HEK293 (cell line): ENCODE results near the gene LRPPRC.
A peak's percentile ranks its signal among the peaks of the same experiment; 100 is the strongest.

Source experiments
- CTCF ChIA-PET: fragments of 350-600 bp; formaldehyde crosslinking; extraction: SDS; loops from one replicate; lab custom pipeline; 2021; ENCODE audit warnings: antibody characterized with exemption; lab: Yijun Ruan, JAX
- POLR2A ChIA-PET: fragments of 300-600 bp; formaldehyde crosslinking; extraction: SDS; loops from one replicate; lab custom pipeline; 2020; ENCODE audit warnings: antibody characterized with exemption, inconsistent platforms; lab: Yijun Ruan, JAX
- H3K27ac ChIP-seq: fragments of 200-500 bp; sonication (Bioruptor generic); 2 replicates; pipeline ENCODE4 v1.5.1; 2014; ENCODE audit warnings: low read depth, low read length, control low read depth, inconsistent platforms; ENCODE audit errors: extremely low read depth
- H3K36me3 ChIP-seq, 2 experiments: fragments of 200-500 bp in 1 of 2; sonication (Bioruptor generic) in 1 of 2; 1 replicate in 1 of 2; 2 replicates in 1 of 2; pipeline ENCODE4 v1.5.1; 2014 to 2017; ENCODE audit warnings: inconsistent platforms in 2 of 2, low read length in 2 of 2; ENCODE audit not compliant: control insufficient read depth in 2 of 2, insufficient read depth in 1 of 2
- H3K4me1 ChIP-seq: fragments of 200-500 bp; sonication (Bioruptor generic); 2 replicates; pipeline ENCODE4 v1.5.1; 2014; ENCODE audit warnings: mild to moderate bottlenecking, low read length, inconsistent platforms; ENCODE audit not compliant: control insufficient read depth, insufficient read depth
- H3K4me3 ChIP-seq: 2 replicates; pipeline ENCODE4 v1.5.1; 2011; ENCODE audit warnings: low read depth, mild to moderate bottlenecking, control low read depth, low read length, moderate library complexity
- H3K9me3 ChIP-seq: fragments of 200-500 bp; sonication (Bioruptor generic); 2 replicates; pipeline ENCODE4 v1.5.1; 2014; ENCODE audit warnings: low read depth, low read length, inconsistent platforms; ENCODE audit not compliant: control insufficient read depth, insufficient read depth
- HOXA7 ChIP-seq: sonication (generic); formaldehyde crosslinking; IDR thresholded peaks from 2 replicates; pipeline ENCODE4 v1.8.1; 2022; ENCODE audit warnings: missing genetic modification reagents, borderline replicate concordance
- RBAK ChIP-seq: fragments of 450-650 bp; formaldehyde crosslinking; IDR thresholded peaks from 2 replicates; pipeline ENCODE4 v1.5.1; 2016; ENCODE audit warnings: missing biosample characterization, missing genetic modification characterization
- ZBTB49 ChIP-seq: fragments of 450-650 bp; formaldehyde crosslinking; IDR thresholded peaks from 2 replicates; pipeline ENCODE4 v1.5.1; 2016; ENCODE audit warnings: missing biosample characterization, missing genetic modification characterization, low read depth
- ZBTB7A ChIP-seq: fragments of 450-650 bp; formaldehyde crosslinking; IDR thresholded peaks from 2 replicates; pipeline ENCODE4 v1.5.1; 2016; ENCODE audit warnings: low read depth, missing biosample characterization, missing genetic modification characterization
- ZEB2 ChIP-seq: fragments of 450-650 bp; formaldehyde crosslinking; IDR thresholded peaks from 2 replicates; pipeline ENCODE4 v1.5.1; 2016; ENCODE audit warnings: missing biosample characterization, missing genetic modification characterization
- ZNF140 ChIP-seq: fragments of 450-650 bp; formaldehyde crosslinking; IDR thresholded peaks from 2 replicates; pipeline ENCODE4 v1.5.1; 2016; ENCODE audit warnings: missing biosample characterization, missing genetic modification characterization
- ZNF157 ChIP-seq: fragments of 450-650 bp; formaldehyde crosslinking; IDR thresholded peaks from 2 replicates; pipeline ENCODE4 v1.5.1; 2016; ENCODE audit warnings: missing biosample characterization, missing genetic modification characterization
- ZNF19 ChIP-seq: fragments of 450-650 bp; formaldehyde crosslinking; IDR thresholded peaks from 2 replicates; pipeline ENCODE4; 2016; ENCODE audit warnings: missing biosample characterization, missing genetic modification characterization, low read depth
- ZNF214 ChIP-seq: fragments of 450-650 bp; formaldehyde crosslinking; IDR thresholded peaks from 2 replicates; pipeline ENCODE4 v1.5.1; 2017; ENCODE audit warnings: missing biosample characterization, mild to moderate bottlenecking, missing genetic modification characterization, borderline replicate concordance
- ZNF221 ChIP-seq: fragments of 450-650 bp; formaldehyde crosslinking; IDR thresholded peaks from 2 replicates; pipeline ENCODE4 v1.5.1; 2017; ENCODE audit warnings: missing biosample characterization, missing genetic modification characterization, borderline replicate concordance
- ZNF324 ChIP-seq: fragments of 450-650 bp; formaldehyde crosslinking; IDR thresholded peaks from 2 replicates; pipeline ENCODE4 v1.5.1; 2016; ENCODE audit warnings: missing biosample characterization, missing genetic modification characterization
- ZNF398 ChIP-seq: fragments of 450-650 bp; formaldehyde crosslinking; IDR thresholded peaks from 2 replicates; pipeline ENCODE4 v1.5.1; 2017; ENCODE audit warnings: missing biosample characterization, missing genetic modification characterization
- ZNF501 ChIP-seq: fragments of 450-650 bp; formaldehyde crosslinking; IDR thresholded peaks from 2 replicates; pipeline ENCODE4 v1.5.1; 2016; ENCODE audit warnings: missing biosample characterization, missing genetic modification characterization
- ZNF510 ChIP-seq: fragments of 450-650 bp; formaldehyde crosslinking; IDR thresholded peaks from 2 replicates; pipeline ENCODE4 v1.5.1; 2018; ENCODE audit warnings: mild to moderate bottlenecking, missing genetic modification characterization, missing biosample characterization; ENCODE audit not compliant: insufficient replicate concordance
- ZNF596 ChIP-seq: fragments of 450-650 bp; IDR thresholded peaks from 2 replicates; pipeline ENCODE4 v1.5.0; 2018; ENCODE audit warnings: missing biosample characterization, mild to moderate bottlenecking, missing genetic modification characterization, moderate library complexity
- ZNF654 ChIP-seq: fragments of 450-650 bp; formaldehyde crosslinking; IDR thresholded peaks from 2 replicates; pipeline ENCODE4 v1.5.1; 2016; ENCODE audit warnings: low read depth, missing biosample characterization, missing genetic modification characterization
- ZNF701 ChIP-seq: fragments of 450-650 bp; formaldehyde crosslinking; IDR thresholded peaks from 2 replicates; pipeline ENCODE4 v1.5.1; 2016; ENCODE audit warnings: missing biosample characterization, missing genetic modification characterization
- ZNF768 ChIP-seq: fragments of 450-650 bp; formaldehyde crosslinking; IDR thresholded peaks from 2 replicates; pipeline ENCODE4 v1.5.1; 2018; ENCODE audit warnings: missing biosample characterization, mild to moderate bottlenecking, missing genetic modification characterization
- ZSCAN16 ChIP-seq: fragments of 450-650 bp; formaldehyde crosslinking; IDR thresholded peaks from 2 replicates; pipeline ENCODE4 v1.5.1; 2016; ENCODE audit warnings: missing biosample characterization, missing genetic modification characterization
- ZSCAN30 ChIP-seq: fragments of 450-650 bp; IDR thresholded peaks from 2 replicates; pipeline ENCODE4 v1.5.1; 2018; ENCODE audit warnings: missing biosample characterization, mild to moderate bottlenecking, missing genetic modification characterization, moderate library complexity
- TF ChIP-seq, protein P1 (sequence below): fragments of 450-650 bp; formaldehyde crosslinking; IDR thresholded peaks from 2 replicates; pipeline ENCODE4 v1.5.1; 2017; ENCODE audit warnings: missing biosample characterization, missing genetic modification characterization

The LRPPRC gene

DNA sequence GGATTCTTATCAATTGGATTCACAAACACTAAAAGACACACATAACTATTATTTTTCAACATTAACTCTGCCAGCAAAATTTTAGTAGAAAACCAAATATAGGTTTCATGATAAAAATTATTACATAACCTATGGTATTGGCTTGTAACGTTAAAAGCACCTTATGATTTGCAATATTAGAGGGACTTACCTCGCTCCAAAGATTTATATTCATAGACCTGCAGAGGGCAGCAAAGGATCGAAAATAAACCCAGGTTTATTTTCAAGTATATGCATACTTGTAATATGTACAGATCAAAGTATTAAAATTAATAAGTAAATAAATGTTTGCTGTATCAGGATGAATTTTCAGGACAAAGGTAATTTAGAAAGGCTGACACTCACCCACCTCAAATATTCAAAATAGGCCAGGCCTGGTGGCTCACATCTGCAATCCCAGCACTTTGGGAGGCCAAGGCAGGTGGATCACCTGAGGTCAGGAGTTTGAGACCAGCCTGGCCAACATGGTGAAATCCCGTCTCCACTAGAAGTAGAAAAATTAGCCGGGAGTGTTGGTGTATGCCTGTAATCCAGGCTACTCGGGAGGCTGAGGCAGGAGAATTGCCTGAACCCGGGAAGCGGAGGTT lies 45.3 kb downstream of the LRPPRC start:
- ChIA-PET CTCF (interaction anchor here (0.6 to 1.9 kb wide), 8 partner anchors 8 to 97 kb away, joined by 3 to 9 read pairs (median 4); no protein-coding TSS in a partner anchor), POLR2A (no interaction called here)
- TF ChIP-seq ZNF654 (tag by site-specific recombination): peak; percentile 41; the same call in 1 of the 2 replicates
- TF ChIP-seq, protein P1, sequence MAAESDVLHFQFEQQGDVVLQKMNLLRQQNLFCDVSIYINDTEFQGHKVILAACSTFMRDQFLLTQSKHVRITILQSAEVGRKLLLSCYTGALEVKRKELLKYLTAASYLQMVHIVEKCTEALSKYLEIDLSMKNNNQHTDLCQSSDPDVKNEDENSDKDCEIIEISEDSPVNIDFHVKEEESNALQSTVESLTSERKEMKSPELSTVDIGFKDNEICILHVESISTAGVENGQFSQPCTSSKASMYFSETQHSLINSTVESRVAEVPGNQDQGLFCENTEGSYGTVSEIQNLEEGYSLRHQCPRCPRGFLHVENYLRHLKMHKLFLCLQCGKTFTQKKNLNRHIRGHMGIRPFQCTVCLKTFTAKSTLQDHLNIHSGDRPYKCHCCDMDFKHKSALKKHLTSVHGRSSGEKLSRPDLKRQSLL (tag by site-specific recombination): no peak
- Histone ChIP-seq H3K36me3 (peaks cover 67 to 92% of the 10 kb centered on the region in 2 experiments), H3K4me3 (no peak overlapping the region), H3K4me1 (no peaks in the 10 kb centered on the region), H3K9me3 (no peaks in the 10 kb centered on the region), H3K27ac (no peak overlapping the region)

- Histone ChIP-seq H3K4me3 (no peak overlapping the region), H3K4me1 (no peaks in the 10 kb centered on the region), H3K9me3 (no peaks in the 10 kb centered on the region), H3K27ac (no peak overlapping the region), H3K36me3 (peaks cover 68 to 88% of the 10 kb centered on the region in 2 experiments)
- TF ChIP-seq ZNF596 (tag by site-specific recombination): no peak
- TF ChIP-seq ZNF768 (tag by site-specific recombination): no peak
- TF ChIP-seq ZEB2 (tag by site-specific recombination): no peak
- no peak for TF ChIP-seq ZSCAN16 (tag by site-specific recombination)
- TF ChIP-seq ZNF221 (tag by site-specific recombination): no peak
- no peak for TF ChIP-seq ZNF324 (tag by site-specific recombination)
- no peak for TF ChIP-seq ZNF510
- TF ChIP-seq ZBTB7A (tag by site-specific recombination): no peak
- no peak for TF ChIP-seq ZNF19 (tag by site-specific recombination)
- TF ChIP-seq HOXA7: no peak
- TF ChIP-seq ZSCAN30 (tag by site-specific recombination): no peak
- no peak for TF ChIP-seq ZBTB49 (tag by site-specific recombination)
- no peak for TF ChIP-seq ZNF501 (tag by site-specific recombination)
- TF ChIP-seq RBAK (tag by site-specific recombination): no peak
- no peak for TF ChIP-seq ZNF701
- TF ChIP-seq ZNF157 (tag by site-specific recombination): no peak
- ChIA-PET POLR2A (no interaction called here), CTCF (interaction anchor here (0.7 to 1.9 kb wide), 4 partner anchors 11 to 444 kb away, joined by 3 to 9 read pairs (median 4); no protein-coding TSS in a partner anchor)
Measured at GRCh38 chr2:43948370-43948769, 47.4 kb downstream of the LRPPRC start.

DNA sequence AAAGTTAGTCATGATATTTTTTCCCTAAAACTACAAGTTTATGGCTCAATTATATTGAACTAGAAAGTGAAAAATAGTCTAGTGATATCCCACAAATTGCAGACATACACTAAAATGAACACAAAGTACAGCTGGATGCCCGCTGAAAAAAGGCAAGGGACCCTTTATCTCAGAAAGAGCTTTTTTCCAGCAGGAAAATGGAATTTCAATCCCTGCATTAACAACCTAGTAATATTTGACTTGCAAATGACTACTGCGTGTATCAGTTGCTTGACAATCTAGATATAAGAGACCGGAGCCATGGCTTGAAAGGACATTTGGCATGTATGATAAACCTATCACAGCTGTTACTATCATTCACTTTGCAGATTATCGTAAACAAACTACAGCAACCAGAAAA lies 49.1 kb downstream of the LRPPRC start:
- Histone ChIP-seq H3K27ac (no peak overlapping the region), H3K36me3 (peaks cover 70 to 84% of the 10 kb centered on the region in 2 experiments), H3K9me3 (no peaks in the 10 kb centered on the region), H3K4me1 (no peaks in the 10 kb centered on the region), H3K4me3 (no peak overlapping the region)
- no peak for TF ChIP-seq ZNF214
- TF ChIP-seq ZNF140 (tag by site-specific recombination): no peak
- no peak for TF ChIP-seq ZNF398 (tag by site-specific recombination)
- TF ChIP-seq ZBTB49 (tag by site-specific recombination): no peak
- ChIA-PET CTCF (interaction anchor here (2.3 kb wide), 1 partner anchor 69 kb away, joined by 7 read pairs; no protein-coding TSS in a partner anchor), POLR2A (no interaction called here)
